Heart left ventricle (tissue), 16 donors: ENCODE data around the gene CYP27C1. TPM values are rescaled to one million over a fixed set of nuclear protein-coding genes. Genes with fewer than 3 reads are reported as not detected.
"Not testable (repeated sequence)": the region's sequence is repeated elsewhere in the genome, so short reads cannot be mapped to it uniquely, and the experiment has no call there.

Source experiments
- ATAC-seq, 4 donors: fragments of 200-7000 bp; cut with Tn5 transposase; one replicate each; pipeline ENCODE4 v1.9.1; 2020 to 2022; ENCODE audit warnings: moderate library complexity in 4 of 4, mild to moderate bottlenecking in 3 of 4, moderate number of reproducible peaks in 1 of 4
- DNase-seq, 5 donors: peaks; one replicate each; pipeline ENCODE4 v3.0.0-alpha.2; 2020
- H3K27ac ChIP-seq, 12 donors: fragments of 200-600 bp; sonication (generic) in 4 of 12; one replicate each; pipeline versions ENCODE4 v1.5.0 to v1.8.0; 2016 to 2022; ENCODE audit warnings: mild to moderate bottlenecking in 2 of 12
- H3K27me3 ChIP-seq, 9 donors: fragments of 200-600 bp; sonication (generic) in 2 of 9; one replicate each; pipeline versions ENCODE4 v1.5.1 to v1.8.0; 2016 to 2022; ENCODE audit warnings: mild to moderate bottlenecking in 3 of 9
- H3K36me3 ChIP-seq, 9 donors: fragments of 200-600 bp; sonication (generic) in 2 of 9; one replicate each; pipeline versions ENCODE4 v1.5.0 to v1.8.0; 2018 to 2022; ENCODE audit warnings: mild to moderate bottlenecking in 2 of 9
- H3K4me1 ChIP-seq, 12 donors: fragments of 200-600 bp; sonication (generic) in 4 of 12; one replicate each; pipeline versions ENCODE4 v1.5.0 to v1.8.0; 2016 to 2022; ENCODE audit warnings: mild to moderate bottlenecking in 3 of 12
- H3K4me3 ChIP-seq, 12 donors: fragments of 200-600 bp; sonication (generic) in 4 of 12; one replicate each; pipeline versions ENCODE4 v1.5.0 to v1.8.0; 2017 to 2022; ENCODE audit warnings: mild to moderate bottlenecking in 9 of 12, moderate library complexity in 4 of 12
- H3K9me3 ChIP-seq, 12 donors: fragments of 200-600 bp; sonication (generic) in 4 of 12; one replicate each; pipeline versions ENCODE4 v1.5.0 to v1.8.0; 2016 to 2022; ENCODE audit warnings: mild to moderate bottlenecking in 1 of 12
- CTCF ChIP-seq, 12 donors: fragments of 200-600 bp; sonication (generic) in 4 of 12; IDR thresholded peaks; one replicate each; pipeline versions ENCODE4 v1.5.0 to v1.8.0; 2018 to 2022; ENCODE audit warnings: antibody characterized with exemption in 12 of 12, mild to moderate bottlenecking in 5 of 12
- POLR2A ChIP-seq, 2 donors: fragments of 450-650 bp; IDR thresholded peaks; one replicate each; pipeline ENCODE4 v1.6.1; 2017; ENCODE audit warnings: antibody characterized with exemption in 2 of 2, mild to moderate bottlenecking in 2 of 2, moderate library complexity in 2 of 2
- WGBS, 4 donors: extraction: QIAGEN DNeasy Blood & Tissue Kit in 2 of 4; methylation state at CpG; one replicate each; pipeline versions ENCODE4 v1.1.5 to v1.1.7; 2013 to 2018; 5-methylcytosine and 5-hydroxymethylcytosine counted together
- intact Hi-C, 10 donors: fragments of 100-400 bp; cut with DNase I; formaldehyde crosslinking; loops; one replicate each; pipeline versions ENCODE4 v1.11.1 to v1.14.2; 2022
- polyA plus RNA-seq, 2 donors: library from polyadenylated mRNA; stranded (reverse); fragments of 200-250 nt; gene quantifications; one replicate each; pipeline ENCODE4 v1.2.3, GENCODE V29; 2013
- total RNA-seq, 9 donors: library from RNA; depleted of rRNA in 2 of 9; stranded (reverse); fragments of >200 nt in 2 of 9; fragmentation: NEBNext Ultra II Directional in 3 of 9; extraction: Animal tissue kit (Norgen Biotek cat#: 25700) in 3 of 9; gene quantifications; one replicate each; pipeline versions ENCODE4 v1.1.0 to v1.2.4, GENCODE V29; 2016 to 2023
- donor health status: ischemic (EF 13 %, LVEDD 7.1; RV severe dilation, severe dysfunction).
- donor health status: healthy with polysubstance abuse.
- donor health status: DM: no; HTN: yes; CAD: no.
- donor health status: DM: no; HTN: no; CAD: no.
- donor health status: ischemic (EF 25% LVEDD 6.9; RV normal size, moderate dysfunction).
- donor health status: ischemic (EF 25% LVEDD 5.7; RV mildly dilated, moderate dysfunction).
- donor health status: healthy.
- donor health status: DM: yes; HTN: yes; CAD: no.
- donor health status: ischemic (EF 35%, LVEDD 5.7; RV mildly dilated, moderate dysfunction).
- donor health status: nonischemic (EF 11% LVEDD 7.7; RV severe dilation, severe dysfunction).
- donor health status: DM: yes; HTN: yes; CAD: no.
- donor health status: PGD.
- donor health status: ischemic (EF 29% LVEDD 5.4; RV normal size, mild dysfunction).
- donor health status: nonischemic (EF 23%, LVEDD 6.1; RV moderate dilation, normal function).

CYP27C1 gene
- total and polyA plus RNA-seq, 11 donors, result 0.06 to 0.44 (median 0.12) TPM; not detected in 8

- ATAC-seq (peak in 1 of 4 donors; percentile 20), DNase-seq (no peak)
- Histone ChIP-seq H3K9me3 (peaks cover 0 to 12% (median 0%) of the 10 kb centered on the region in 12 donors), H3K27me3 (peaks cover 0 to 67% (median 12%) of the 10 kb centered on the region in 9 donors), H3K4me1 (no peaks in the 10 kb centered on the region), H3K36me3 (no peaks in the 10 kb centered on the region), H3K27ac (no peak overlapping the region), H3K4me3 (no peak overlapping the region)
- WGBS, 4 donors, result 42 to 57% (median 50%) methylated on average over 10 of the region's 10 CpGs
- intact Hi-C loops, result no loop called here
- TF ChIP-seq POLR2A (IDR thresholded peaks at IDR 0.05), result no peak
- no peak for TF ChIP-seq CTCF (IDR thresholded peaks at IDR 0.05)
Measured at GRCh38 chr2:127226520-127227263, 6.6 kb upstream of the CYP27C1 start.

GRCh38 chr2:127226132-127226519 is 6.0 kb upstream of the CYP27C1 start:
- Histone ChIP-seq H3K9me3 (peaks cover 0 to 12% (median 0%) of the 10 kb centered on the region in 12 donors), H3K4me1 (no peaks in the 10 kb centered on the region), H3K27ac (no peak overlapping the region), H3K27me3 (peaks cover 0 to 73% (median 16%) of the 10 kb centered on the region in 9 donors), H3K36me3 (no peaks in the 10 kb centered on the region), H3K4me3 (no peak overlapping the region)
- intact Hi-C loops, result no loop called here
- TF ChIP-seq CTCF (IDR thresholded peaks at IDR 0.05) (no peak), POLR2A (IDR thresholded peaks at IDR 0.05) (no peak)
- no peak for ATAC-seq
- no peak for DNase-seq
- 62 to 73% (median 67%) methylated on average over 6 to 9 of the region's 9 CpGs for WGBS, 4 donors

- no peaks in the 10 kb centered on the region for H3K36me3 ChIP-seq
- peaks cover 0 to 78% (median 20%) of the 10 kb centered on the region in 9 donors for H3K27me3 ChIP-seq
- peaks cover 0 to 6% (median 3%) of the 10 kb centered on the region in 12 donors for H3K4me1 ChIP-seq
- H3K9me3 ChIP-seq, result peaks cover 0 to 12% (median 0%) of the 10 kb centered on the region in 12 donors
- ATAC-seq (no peak), DNase-seq (no peak)
- no peak for TF ChIP-seq POLR2A (IDR thresholded peaks at IDR 0.05)
- TF ChIP-seq CTCF (IDR thresholded peaks at IDR 0.05), result no peak
- intact Hi-C loops, result no loop called here
- H3K4me3 ChIP-seq, result no peak overlapping the region
- 63 to 68% (median 65%) methylated on average over 12 of the region's 12 CpGs for WGBS, 4 donors
- no peak overlapping the region for H3K27ac ChIP-seq
Measured at GRCh38 chr2:127225186-127225960, 5.3 kb upstream of the CYP27C1 start.

- H3K36me3 ChIP-seq, H3K27ac ChIP-seq, ATAC-seq, DNase-seq, intact Hi-C loops, H3K4me3 ChIP-seq: not testable (repeated sequence)
- peaks cover 0 to 12% (median 0%) of the 10 kb centered on the region in 12 donors for H3K9me3 ChIP-seq
- peaks cover 0 to 18% (median 10%) of the 10 kb centered on the region in 12 donors for H3K4me1 ChIP-seq
- H3K27me3 ChIP-seq, result peaks cover 11 to 86% (median 31%) of the 10 kb centered on the region in 9 donors
- WGBS, 4 donors, result 69 to 77% (median 74%) methylated on average over 5 of the region's 5 CpGs
Measured at GRCh38 chr2:127224135-127224534, 4.0 kb upstream of the CYP27C1 start.
